K562 treated with DMSO at 1 percent for 24 hours (cell line): Measurements from ENCODE around the gene TAS2R13. TPM values are rescaled to one million over a fixed set of nuclear protein-coding genes. Genes with fewer than 3 reads are reported as not detected.

Experiments
- total RNA-seq: library from RNA; unstranded; fragments of 300-600 nt; gene quantifications from 2 replicates; pipeline ENCODE4 v1.2.3, GENCODE V29; 2022; ENCODE audit warnings: low read depth; ENCODE audit not compliant: insufficient read depth

The TAS2R13 gene
- total RNA-seq: not detected in 2 replicates

GRCh38 chr12:10909462-10909861 lies at the start of gene TAS2R13:
TAS2R13 (minus strand) TSS chr12:10909562; CDS start chr12:10909298, 264 bp downstream.

GRCh38 chr12:10939163-10939562 lies 29.8 kb upstream of the TAS2R13 start, which contains the start of gene TAS2R14:
TAS2R14 (minus strand) TSS chr12:10939263; CDS start chr12:10939207, 56 bp downstream.

GRCh38 chr12:10928746-10929286 lies 19.5 kb upstream of the TAS2R13 start, which contains the start of gene PRH2:
PRH2 (plus strand) TSS chr12:10929236; CDS start chr12:10929274, 38 bp downstream.

GRCh38 chr12:10884086-10884725 lies 25.2 kb downstream of the TAS2R13 start, which contains the start of gene PRH1:
PRH1 (minus strand) TSS chr12:10884255; CDS start chr12:10884217, 38 bp downstream.

Other genes with a start within 250 kb of the TAS2R13 start
- 0.47 and 1.1 TPM in 2 replicates for gene STYK1, start 235.5 kb downstream of the TAS2R13 start, total RNA-seq
- 141 and 153 TPM in 2 replicates for gene YBX3, start 186.2 kb downstream of the TAS2R13 start, total RNA-seq
- gene TAS2R7, start 106.9 kb downstream of the TAS2R13 start, total RNA-seq: not detected in 2 replicates
- gene TAS2R8, start 102.3 kb downstream of the TAS2R13 start, total RNA-seq: not detected in 2 replicates
- gene TAS2R9, start 99.4 kb downstream of the TAS2R13 start, total RNA-seq: not detected in 2 replicates
- not detected in 2 replicates for gene TAS2R10, start 83.2 kb downstream of the TAS2R13 start, total RNA-seq
- gene PRR4, start 60.1 kb downstream of the TAS2R13 start, total RNA-seq: 2.1 TPM in 1 of 2 replicates, not detected in the other
- gene PRH1, start 25.3 kb downstream of the TAS2R13 start, total RNA-seq: not detected in 2 replicates
- not detected in 2 replicates for gene PRH2, start 19.7 kb upstream of the TAS2R13 start, total RNA-seq
- gene TAS2R14, start 29.7 kb upstream of the TAS2R13 start, total RNA-seq: 0.17 TPM in 1 of 2 replicates, not detected in the other
- gene TAS2R50, start 77.3 kb upstream of the TAS2R13 start, total RNA-seq: not detected in 2 replicates
- gene TAS2R20, start 88.7 kb upstream of the TAS2R13 start, total RNA-seq: not detected in 2 replicates
- gene TAS2R19, start 113.1 kb upstream of the TAS2R13 start, total RNA-seq: not detected in 2 replicates
- gene TAS2R31, start 121.8 kb upstream of the TAS2R13 start, total RNA-seq: not detected in 2 replicates
- gene TAS2R46, start 152.7 kb upstream of the TAS2R13 start, total RNA-seq: not detected in 2 replicates
- gene TAS2R43, start 182.8 kb upstream of the TAS2R13 start, total RNA-seq: not detected in 2 replicates
- not detected in 2 replicates for gene TAS2R30, start 225.1 kb upstream of the TAS2R13 start, total RNA-seq